ENCODE data around the gene SLC7A10.

- no peak for TF ChIP-seq EZH2 (optimal IDR thresholded peaks at IDR 0.05; ENCODE audit: low read depth, low read length)
- peak; percentile 40 for TF ChIP-seq CTCF (IDR thresholded peaks at IDR 0.05; ENCODE audit: low read length)
- no peak for TF ChIP-seq EZH2phosphoT487 (IDR thresholded peaks at IDR 0.05; ENCODE audit: low read length)
Measured at GRCh38 chr19:33241530-33242101, 16.0 kb upstream of the SLC7A10 start.

Data from MM.1S (cell line).